HG02840 (cell line): ENCODE measurements around the gene SNX15.
"Not testable (repeated sequence)": the region's sequence is repeated elsewhere in the genome, so short reads cannot be mapped to it uniquely, and the experiment has no call there.

Experiments used
- ATAC-seq: cut with Tn5 transposase; IDR thresholded peaks from one replicate; pipeline ENCODE4 v1.9.1; 2021; ENCODE audit warnings: mild to moderate bottlenecking, moderate library complexity, moderate number of reproducible peaks; ENCODE audit not compliant: unreplicated experiment, low FRiP score

Gene SNX15

GRCh38 chr11:65013888-65014725 is 13.1 kb upstream of the SNX15 start, which contains the start of gene ARL2:
Gene ARL2, plus strand, starts transcription at chr11:65014160. Its CDS starts 48 bp downstream, at chr11:65014208.
- ATAC-seq, result peak; percentile 69

GRCh38 chr11:65014726-65015227 is 12.5 kb upstream of the SNX15 start:
- ATAC-seq, result peak; percentile 7

GRCh38 chr11:65016705-65017104 is 10.5 kb upstream of the SNX15 start:
- no peak for ATAC-seq

- no peak for ATAC-seq
Observed at GRCh38 chr11:65017937-65018336, 9.3 kb upstream of the SNX15 start.

- ATAC-seq, result no peak
Observed at GRCh38 chr11:65019824-65020223, 7.4 kb upstream of the SNX15 start.

- ATAC-seq, result no peak
Observed at GRCh38 chr11:65021003-65021402, 6.2 kb upstream of the SNX15 start.

GRCh38 chr11:65021509-65021908 is 5.7 kb upstream of the SNX15 start:
- ATAC-seq, result no peak

- not testable (repeated sequence) for ATAC-seq
Observed at GRCh38 chr11:65023502-65023901, 3.7 kb upstream of the SNX15 start.

- no peak for ATAC-seq
Observed at GRCh38 chr11:65026810-65027209, 429 bp upstream of the SNX15 start.

GRCh38 chr11:65032216-65032615 is 5.0 kb downstream of the SNX15 start:
- no peak for ATAC-seq

- ATAC-seq, result no peak
Observed at GRCh38 chr11:65034423-65034822, 7.2 kb downstream of the SNX15 start.

- no peak for ATAC-seq
Observed at GRCh38 chr11:65035579-65035978, 8.3 kb downstream of the SNX15 start.

GRCh38 chr11:65036931-65037330 is 9.7 kb downstream of the SNX15 start:
- ATAC-seq, result no peak

- no peak for ATAC-seq
Observed at GRCh38 chr11:65040520-65040846, 13.2 kb downstream of the SNX15 start.

- ATAC-seq, result peak; percentile 81
Observed at GRCh38 chr11:65040847-65041622, 13.8 kb downstream of the SNX15 start, which contains the start of gene SAC3D1. Gene SAC3D1, plus strand, starts transcription at chr11:65041210. Its CDS starts 83 bp downstream, at chr11:65041293.

- no peak for ATAC-seq
Observed at GRCh38 chr11:65042891-65043290, 15.7 kb downstream of the SNX15 start.

GRCh38 chr11:65043881-65044501 is 16.8 kb downstream of the SNX15 start:
- no peak for ATAC-seq

- no peak for ATAC-seq
Observed at GRCh38 chr11:65045061-65045460, 17.8 kb downstream of the SNX15 start.

GRCh38 chr11:65045728-65046127 is 18.5 kb downstream of the SNX15 start:
- ATAC-seq, result no peak

GRCh38 chr11:65047581-65048422 is 20.6 kb downstream of the SNX15 start:
- ATAC-seq, result no peak
